K562 (cell line): ENCODE data around the gene STX1B. TPM values are rescaled to one million over a fixed set of nuclear protein-coding genes. Genes with fewer than 3 reads are reported as not detected.

Source experiments
- ATAC-seq: fragments of 200-7000 bp; cut with Tn5 transposase; 3 replicates; pipeline ENCODE4 v1.9.1; 2020; ENCODE audit warnings: moderate library complexity
- BruUV-seq: library from RNA; stranded (reverse); fragments of 400-500 nt; replicated peaks from 2 replicates; lab custom pipeline; 2021; lab: Mats Ljungman, UMichigan
- CTCF ChIA-PET: fragments of 300-600 bp; formaldehyde crosslinking; extraction: SDS; loops from one replicate; lab custom pipeline; 2021; ENCODE audit warnings: low intra/inter-chr PET ratio; lab: Yijun Ruan, JAX
- POLR2A ChIA-PET: fragments of 300-600, 350-650 bp; sonication (Branson Sonifier 250); formaldehyde crosslinking; extraction: SDS; loops from one replicate; lab custom pipeline; 2021; ENCODE audit warnings: antibody characterized with exemption, inconsistent platforms; lab: Yijun Ruan, JAX
- DNase-seq, 4 experiments: peaks; one replicate each; pipeline versions ENCODE4 v3.0.0 to v3.0.0-alpha.2; 2011 to 2018; ENCODE audit warnings: low spot score in 3 of 4, mixed read lengths in 3 of 4; ENCODE audit errors: extremely low read depth in 1 of 4
- FAIRE-seq: peaks from 2 replicates; lab custom pipeline; 2011; peaks lifted over from hg19 to GRCh38; lab: Jason Lieb, UNC
- H2AFZ ChIP-seq: 2 replicates; pipeline ENCODE4 v1.6.0; 2011; ENCODE audit warnings: low read depth, low read length, control low read depth, inconsistent platforms
- H3K27ac ChIP-seq: fragments of 200-600 bp; 3 replicates; pipeline ENCODE4 v1.8.0; 2011; ENCODE audit warnings: low read depth, mild to moderate bottlenecking, control low read depth, inconsistent platforms, low read length, moderate library complexity, mixed read lengths; ENCODE audit errors: extremely low read depth
- H3K27me3 ChIP-seq, 2 experiments: fragments of 300-600 bp in 1 of 2; 2 replicates in 1 of 2; 3 replicates in 1 of 2; pipeline versions ENCODE4 v1.6.0 to v1.8.0; 2011; ENCODE audit warnings: inconsistent platforms in 2 of 2, low read length in 2 of 2, mild to moderate bottlenecking in 1 of 2, mixed read lengths in 1 of 2, moderate library complexity in 1 of 2; ENCODE audit not compliant: control insufficient read depth in 2 of 2, insufficient read depth in 2 of 2
- H3K36me3 ChIP-seq: fragments of 300-600 bp; 3 replicates; pipeline ENCODE4 v1.8.0; 2011; ENCODE audit warnings: mild to moderate bottlenecking, low read length, inconsistent platforms; ENCODE audit not compliant: control insufficient read depth, insufficient read depth
- H3K4me1 ChIP-seq, 2 experiments: fragments of 200-600 bp in 1 of 2; replicated peaks in 1 of 2; 2 replicates in 1 of 2; 3 replicates in 1 of 2; pipeline versions ENCODE4 v1.5.1 to v1.8.0; 2011; ENCODE audit warnings: inconsistent platforms in 2 of 2, low read length in 2 of 2, mild to moderate bottlenecking in 1 of 2, mixed read lengths in 1 of 2, moderate library complexity in 1 of 2; ENCODE audit not compliant: control insufficient read depth in 2 of 2, insufficient read depth in 2 of 2
- H3K4me2 ChIP-seq: 2 replicates; pipeline ENCODE4 v1.6.1; 2011; ENCODE audit warnings: low read length, control low read depth, inconsistent platforms, mixed read lengths; ENCODE audit not compliant: insufficient read depth
- H3K4me3 ChIP-seq: fragments of 200-600 bp; sonication (generic), shearing (Covaris generic); 2 replicates; pipeline ENCODE4 v1.5.1; 2016; ENCODE audit warnings: control low read depth, inconsistent platforms
- H3K79me2 ChIP-seq: fragments of 200-600 bp; 3 replicates; pipeline ENCODE4 v1.8.0; 2011; ENCODE audit warnings: low read length, inconsistent platforms; ENCODE audit not compliant: control insufficient read depth, insufficient read depth
- H3K9ac ChIP-seq, 2 experiments: 2 replicates each; pipeline versions ENCODE4 v1.6.0 to v1.6.1; 2011; ENCODE audit warnings: low read depth in 2 of 2, low read length in 2 of 2, control low read depth in 1 of 2, inconsistent platforms in 1 of 2, mild to moderate bottlenecking in 1 of 2, mixed read lengths in 1 of 2; ENCODE audit not compliant: insufficient read depth in 1 of 2
- H3K9me1 ChIP-seq: one replicate; pipeline ENCODE4 v1.6.0; 2011; ENCODE audit warnings: inconsistent platforms, mild to moderate bottlenecking, low read length, moderate library complexity; ENCODE audit not compliant: control insufficient read depth, insufficient read depth
- H3K9me3 ChIP-seq: replicated peaks from 2 replicates; pipeline ENCODE4 v1.5.1; 2011; ENCODE audit warnings: low read depth, low read length, inconsistent platforms; ENCODE audit not compliant: control insufficient read depth, insufficient read depth
- H4K20me1 ChIP-seq: replicated peaks from 2 replicates; pipeline ENCODE4 v1.6.1; 2011; ENCODE audit warnings: low read length, inconsistent platforms, mixed read lengths; ENCODE audit not compliant: control insufficient read depth, insufficient read depth
- BCOR ChIP-seq: fragments of 450-650 bp; IDR thresholded peaks from 2 replicates; pipeline ENCODE4 v1.6.1; 2016
- EHMT2 ChIP-seq: fragments of 450-650 bp; IDR thresholded peaks from 2 replicates; pipeline ENCODE4 v1.6.1; 2018; ENCODE audit warnings: antibody characterized with exemption
- ELF4 ChIP-seq: fragments of 450-650 bp; formaldehyde crosslinking; IDR thresholded peaks from 2 replicates; pipeline ENCODE4 v1.4.0; 2022; ENCODE audit warnings: missing genetic modification characterization
- ERF ChIP-seq: fragments of 450-650 bp; formaldehyde crosslinking; IDR thresholded peaks from 2 replicates; pipeline ENCODE4 v1.4.0; 2020; ENCODE audit warnings: mild to moderate bottlenecking, mixed read lengths
- FOXM1 ChIP-seq, 2 experiments: fragments of 450-650 bp in 1 of 2; sonication (generic) in 1 of 2; formaldehyde crosslinking in 1 of 2; IDR thresholded peaks; 2 replicates each; pipeline versions ENCODE4 v1.6.1 to v1.9.0; 2017 to 2022; ENCODE audit warnings: low read depth in 2 of 2, mild to moderate bottlenecking in 2 of 2, missing genetic modification reagents in 1 of 2, moderate library complexity in 1 of 2
- IRF2 ChIP-seq: sonication (generic); formaldehyde crosslinking; IDR thresholded peaks from 2 replicates; pipeline ENCODE4 v1.8.1; 2022; ENCODE audit warnings: mild to moderate bottlenecking, missing genetic modification reagents
- KDM1A ChIP-seq, 2 experiments: fragments of 450-650 bp; IDR thresholded peaks; 2 replicates each; pipeline ENCODE4 v1.6.1; 2016; ENCODE audit warnings: mild to moderate bottlenecking in 2 of 2
- SP2 ChIP-seq: IDR thresholded peaks from 2 replicates; pipeline ENCODE4 v1.6.1; 2011; ENCODE audit warnings: mild to moderate bottlenecking, low read depth, low read length, moderate library complexity; ENCODE audit not compliant: poor library complexity, severe bottlenecking; ENCODE audit errors: extremely low read depth
- TCF7 ChIP-seq: sonication (generic); IDR thresholded peaks from 2 replicates; pipeline ENCODE4 v1.6.1; 2016; ENCODE audit warnings: antibody characterized with exemption, borderline replicate concordance
- USF2 ChIP-seq: sonication (generic); formaldehyde crosslinking; IDR thresholded peaks from 2 replicates; pipeline ENCODE4 v1.5.0; 2020; ENCODE audit warnings: missing genetic modification reagents
- ZBTB26 ChIP-seq: fragments of 450-650 bp; formaldehyde crosslinking; IDR thresholded peaks from 2 replicates; pipeline ENCODE4 v1.4.0; 2022; ENCODE audit warnings: missing genetic modification characterization
- ZBTB8A ChIP-seq: fragments of 450-650 bp; IDR thresholded peaks from 2 replicates; pipeline ENCODE4 v1.6.1; 2018; ENCODE audit warnings: mild to moderate bottlenecking, moderate library complexity; ENCODE audit not compliant: partially characterized antibody
- ZNF76 ChIP-seq: fragments of 250-450 bp; sonication (Bioruptor Pico); IDR thresholded peaks from 2 replicates; pipeline ENCODE4 v1.4.0; 2020; ENCODE audit warnings: mild to moderate bottlenecking, moderate library complexity, borderline replicate concordance
- WGBS: fragments of 100-300 bp; shearing (Covaris generic); methylation state at CpG from one replicate; pipeline ENCODE4 v1.1.6; 2016; ENCODE audit warnings: low coverage, mixed read lengths; ENCODE audit not compliant: insufficient coverage; ENCODE audit errors: missing lambda C conversion rate; 5-methylcytosine and 5-hydroxymethylcytosine counted together
- in situ Hi-C: fragments of 300-500 bp; cut with MboI; formaldehyde crosslinking; loops from 4 replicates; pipeline ENCODE4 v1.15.0; 2018; ENCODE audit warnings: inconsistent platforms, mixed read lengths
- intact Hi-C: fragments of 100-400 bp; cut with micrococcal nuclease; formaldehyde crosslinking; loops from 2 replicates; pipeline ENCODE4 v1.14.2; 2022
- polyA plus RNA-seq, 8 experiments: library from polyadenylated mRNA; depleted of rRNA in 4 of 8; stranded (reverse) in 5 of 8; unstranded in 3 of 8; fragments of >200 nt; fragmentation: Nextera tagmentation in 2 of 8; fragmentation: Illumina TruSeq in 1 of 8; extraction: Ambion mirVana in 2 of 8; extraction: Trizol in 1 of 8; gene quantifications; 2 replicates each; pipeline versions ENCODE4 v1.2.1 to v1.2.3, GENCODE V29; 2011 to 2014; ENCODE audit warnings: inconsistent platforms in 1 of 8, missing spikeins in 1 of 8
- total RNA-seq, 7 experiments: library from RNA; depleted of rRNA in 6 of 7; stranded (reverse); fragments of >200 nt in 6 of 7; fragmentation: Illumina TruSeq in 2 of 7; extraction: Trizol in 2 of 7; gene quantifications; 2 replicates each; pipeline versions ENCODE4 v1.2.1 to v1.2.3, GENCODE V29; 2011 to 2021; ENCODE audit warnings: low replicate concordance in 1 of 7

Gene STX1B
- total and polyA plus RNA-seq, 9 of the 15 experiments (the other 6 are each of a cell fraction or from before 2014, with no cell fraction given), result 0.07 to 2.5 (median 0.86) TPM

- ATAC-seq (no peak), FAIRE-seq (no peak), DNase-seq (no peak)
- no peak overlapping the region for H3K4me2 ChIP-seq
- intact Hi-C loops (no loop called here), in situ Hi-C loops (no loop called here)
- no peaks in the 10 kb centered on the region for H3K9me1 ChIP-seq
- no peaks in the 10 kb centered on the region for H4K20me1 ChIP-seq
- H2AFZ ChIP-seq, result no peak overlapping the region
- H3K27me3 ChIP-seq, result peaks cover 7 to 15% of the 10 kb centered on the region in 2 experiments; a peak in 4 of 5 replicates
- ChIA-PET POLR2A (interaction anchor here (1.5 kb wide), 1 partner anchor 87 kb away, joined by 5 read pairs; no protein-coding TSS in a partner anchor), CTCF (no interaction called here)
- no peaks in the 10 kb centered on the region for H3K9me3 ChIP-seq
- H3K27ac ChIP-seq, result no peak overlapping the region
- H3K79me2 ChIP-seq, result no peaks in the 10 kb centered on the region
- no peak overlapping the region for H3K4me3 ChIP-seq
- no TSS peak for BruUV-seq
- H3K4me1 ChIP-seq, result peaks cover 15 to 31% of the 10 kb centered on the region in 2 experiments; a peak in 4 of 5 replicates
- H3K36me3 ChIP-seq, result no peaks in the 10 kb centered on the region
- WGBS, result 69% methylated on average over 8 of the region's 8 CpGs
- no peak for TF ChIP-seq SP2
- TF ChIP-seq BCOR, result peak; percentile 46; the same call in 1 of the 2 replicates
- peak; percentile 34 to 48; a peak in 3 of 4 replicates for TF ChIP-seq KDM1A (IDR thresholded peaks at IDR 0.05)
- no peak overlapping the region; a peak in 1 of 4 replicates for H3K9ac ChIP-seq
Observed at GRCh38 chr16:31006589-31006988, 3.8 kb downstream of the STX1B start.

GRCh38 chr16:31006086-31006385 lies 4.4 kb downstream of the STX1B start:
- DNase-seq (no peak), FAIRE-seq (no peak), ATAC-seq (peak; percentile 36)
- Histone ChIP-seq H3K4me1 (peaks cover 16 to 34% of the 10 kb centered on the region in 2 experiments; a peak in 4 of 5 replicates), H3K9ac (peak overlapping the region in 1 of 2 experiments; percentile 77; a peak in 1 of 4 replicates), H3K27ac (no peak overlapping the region), H3K79me2 (no peaks in the 10 kb centered on the region), H3K4me3 (no peak overlapping the region), H2AFZ (peak overlapping the region; percentile 67; the same call in 1 of the 2 replicates), H3K27me3 (peaks cover 3 to 9% of the 10 kb centered on the region in 2 experiments; a peak in 4 of 5 replicates), H3K9me1 (no peaks in the 10 kb centered on the region), H3K36me3 (no peaks in the 10 kb centered on the region), H3K9me3 (no peaks in the 10 kb centered on the region), H4K20me1 (no peaks in the 10 kb centered on the region), H3K4me2 (0 out of 2 replicates have a peak overlapping the region, but pooled peaks have one; percentile 43)
- ChIA-PET POLR2A (no interaction called here), CTCF (no interaction called here)
- intact Hi-C loops (no loop called here), in situ Hi-C loops (no loop called here)
- 4% methylated on average over 6 of the region's 7 CpGs for WGBS
- no TSS peak for BruUV-seq
- TF ChIP-seq ERF (CRISPR knock-in tag), result no peak
- no peak for TF ChIP-seq KDM1A (IDR thresholded peaks at IDR 0.05)
- TF ChIP-seq FOXM1 (IDR thresholded peaks at IDR 0.05; ENCODE audit: low read depth), result no peak
- no peak for TF ChIP-seq FOXM1 (CRISPR knock-in tag; IDR thresholded peaks at IDR 0.05; ENCODE audit: low read depth)
- no peak for TF ChIP-seq IRF2 (CRISPR knock-in tag)
- no peak for TF ChIP-seq ELF4 (CRISPR knock-in tag)
- no peak for TF ChIP-seq ZBTB26
- no peak for TF ChIP-seq ZBTB8A
- no peak for TF ChIP-seq ZNF76 (CRISPR knock-in tag)
- no peak for TF ChIP-seq USF2 (CRISPR knock-in tag)
- no peak for TF ChIP-seq EHMT2
- TF ChIP-seq TCF7, result no peak
